Measurements from ENCODE around the gene C5orf47. TPM values are rescaled to one million over a fixed set of nuclear protein-coding genes. Genes with fewer than 3 reads are reported as not detected.

C5orf47 gene
- total RNA-seq, 2 donors from 2014 or later, result not detected

DNA sequence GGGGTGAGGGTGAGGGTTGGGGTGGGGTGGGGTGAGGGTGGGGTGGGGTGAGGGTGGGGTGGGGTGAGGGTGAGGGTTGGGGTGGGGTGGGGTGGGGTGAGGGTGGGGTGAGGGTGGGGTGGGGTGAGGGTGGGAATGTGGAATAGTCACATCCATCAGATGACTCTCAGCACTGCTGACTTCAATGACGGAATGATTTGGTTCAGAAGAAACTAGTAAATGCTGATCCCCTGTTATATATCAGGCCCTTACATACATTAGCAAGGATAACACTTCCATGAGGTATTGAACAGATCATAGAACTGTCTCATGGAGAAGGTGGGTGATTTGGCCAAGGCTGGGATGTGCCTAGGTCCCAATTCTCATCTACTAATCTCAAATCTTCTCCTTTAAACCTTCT lies 24.5 kb upstream of the C5orf47 start:
- no peak overlapping the region for H3K4me3 ChIP-seq
- no peak overlapping the region for H3K9ac ChIP-seq (ENCODE audit: low read depth in 2 of 2, low read length in 2 of 2)
- intact Hi-C loops (cut with DNase I), result loop anchor here (5.0 kb wide), 1 partner anchor 72 kb away; no protein-coding TSS in a partner anchor
- H3K4me1 ChIP-seq, result no peaks in the 10 kb centered on the region
- TF ChIP-seq, protein P1, sequence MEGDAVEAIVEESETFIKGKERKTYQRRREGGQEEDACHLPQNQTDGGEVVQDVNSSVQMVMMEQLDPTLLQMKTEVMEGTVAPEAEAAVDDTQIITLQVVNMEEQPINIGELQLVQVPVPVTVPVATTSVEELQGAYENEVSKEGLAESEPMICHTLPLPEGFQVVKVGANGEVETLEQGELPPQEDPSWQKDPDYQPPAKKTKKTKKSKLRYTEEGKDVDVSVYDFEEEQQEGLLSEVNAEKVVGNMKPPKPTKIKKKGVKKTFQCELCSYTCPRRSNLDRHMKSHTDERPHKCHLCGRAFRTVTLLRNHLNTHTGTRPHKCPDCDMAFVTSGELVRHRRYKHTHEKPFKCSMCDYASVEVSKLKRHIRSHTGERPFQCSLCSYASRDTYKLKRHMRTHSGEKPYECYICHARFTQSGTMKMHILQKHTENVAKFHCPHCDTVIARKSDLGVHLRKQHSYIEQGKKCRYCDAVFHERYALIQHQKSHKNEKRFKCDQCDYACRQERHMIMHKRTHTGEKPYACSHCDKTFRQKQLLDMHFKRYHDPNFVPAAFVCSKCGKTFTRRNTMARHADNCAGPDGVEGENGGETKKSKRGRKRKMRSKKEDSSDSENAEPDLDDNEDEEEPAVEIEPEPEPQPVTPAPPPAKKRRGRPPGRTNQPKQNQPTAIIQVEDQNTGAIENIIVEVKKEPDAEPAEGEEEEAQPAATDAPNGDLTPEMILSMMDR (IDR thresholded peaks at IDR 0.05), result no peak
- no peak for DNase-seq
- H3K36me3 ChIP-seq, result no peaks in the 10 kb centered on the region
- no peak overlapping the region for H3K27ac ChIP-seq
- no peaks in the 10 kb centered on the region for H3K27me3 ChIP-seq
- no peaks in the 10 kb centered on the region for H3K9me3 ChIP-seq

DNA sequence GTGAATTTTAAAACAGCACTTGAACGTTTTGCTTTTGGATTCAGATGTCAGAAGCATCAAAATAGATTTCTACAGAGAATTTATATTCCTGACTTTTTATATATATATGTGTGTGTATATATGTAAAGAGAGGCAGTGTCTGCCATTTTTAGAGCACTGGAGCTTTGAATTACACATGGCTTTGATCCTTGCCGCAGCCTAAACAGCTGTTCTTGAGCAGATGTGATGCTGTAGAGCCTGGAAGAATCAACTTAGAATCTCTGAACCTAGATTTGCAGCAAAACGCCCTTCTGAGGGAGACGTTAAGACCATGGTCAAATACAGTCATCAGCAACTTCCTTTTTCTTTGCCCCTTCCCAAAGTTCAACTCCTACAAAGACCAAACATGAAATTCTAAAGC lies 21.7 kb upstream of the C5orf47 start:
- no peak overlapping the region for H3K4me3 ChIP-seq
- intact Hi-C loops (cut with DNase I), result no loop called here
- H3K9me3 ChIP-seq, result no peaks in the 10 kb centered on the region
- H3K36me3 ChIP-seq, result no peaks in the 10 kb centered on the region
- no peak overlapping the region for H3K27ac ChIP-seq
- TF ChIP-seq, protein P1 (IDR thresholded peaks at IDR 0.05), result no peak
- H3K4me1 ChIP-seq, result no peaks in the 10 kb centered on the region
- H3K9ac ChIP-seq (ENCODE audit: low read depth in 2 of 2, low read length in 2 of 2), result no peak overlapping the region
- no peak for DNase-seq
- H3K27me3 ChIP-seq, result no peaks in the 10 kb centered on the region

DNA sequence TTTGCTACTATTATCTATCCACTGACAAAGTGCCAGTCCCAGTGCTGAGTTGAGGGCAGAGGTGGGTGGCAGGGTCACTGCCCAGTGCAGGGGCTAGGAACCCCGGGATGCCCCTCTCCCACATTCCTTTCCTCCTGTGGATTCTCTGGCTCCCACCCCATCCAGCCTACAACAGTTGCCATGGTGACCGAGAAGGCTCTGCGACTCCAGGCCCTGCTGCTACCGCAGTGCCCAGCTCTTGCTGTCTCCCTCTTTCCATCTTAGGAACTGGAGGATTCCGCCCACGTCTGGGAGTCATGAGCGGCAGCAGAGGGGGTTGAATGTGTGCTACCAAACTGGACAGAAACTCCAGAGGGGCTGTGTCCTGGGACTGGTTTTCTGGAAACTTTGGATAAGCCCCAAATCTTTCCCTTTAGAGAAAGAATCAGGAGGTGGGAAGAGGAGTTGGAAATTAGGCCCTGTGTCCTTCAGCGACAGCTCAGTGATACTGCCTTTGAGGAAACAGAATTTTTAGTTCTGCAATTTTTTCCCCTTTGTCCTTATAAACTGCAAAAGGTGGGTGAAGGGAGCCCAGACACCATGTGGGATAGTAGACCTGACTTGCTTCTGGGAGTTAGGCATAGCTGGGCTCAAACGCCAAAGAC lies 20.7 kb upstream of the C5orf47 start:
- Histone ChIP-seq H3K9ac (ENCODE audit: low read depth in 2 of 2, low read length in 2 of 2) (no peak overlapping the region), H3K4me1 (no peaks in the 10 kb centered on the region), H3K27ac (no peak overlapping the region), H3K9me3 (no peaks in the 10 kb centered on the region), H3K27me3 (no peaks in the 10 kb centered on the region), H3K4me3 (no peak overlapping the region), H3K36me3 (no peaks in the 10 kb centered on the region)
- no peak for DNase-seq
- intact Hi-C loops (cut with DNase I), result no loop called here
- TF ChIP-seq, protein P1 (IDR thresholded peaks at IDR 0.05), result no peak

DNA sequence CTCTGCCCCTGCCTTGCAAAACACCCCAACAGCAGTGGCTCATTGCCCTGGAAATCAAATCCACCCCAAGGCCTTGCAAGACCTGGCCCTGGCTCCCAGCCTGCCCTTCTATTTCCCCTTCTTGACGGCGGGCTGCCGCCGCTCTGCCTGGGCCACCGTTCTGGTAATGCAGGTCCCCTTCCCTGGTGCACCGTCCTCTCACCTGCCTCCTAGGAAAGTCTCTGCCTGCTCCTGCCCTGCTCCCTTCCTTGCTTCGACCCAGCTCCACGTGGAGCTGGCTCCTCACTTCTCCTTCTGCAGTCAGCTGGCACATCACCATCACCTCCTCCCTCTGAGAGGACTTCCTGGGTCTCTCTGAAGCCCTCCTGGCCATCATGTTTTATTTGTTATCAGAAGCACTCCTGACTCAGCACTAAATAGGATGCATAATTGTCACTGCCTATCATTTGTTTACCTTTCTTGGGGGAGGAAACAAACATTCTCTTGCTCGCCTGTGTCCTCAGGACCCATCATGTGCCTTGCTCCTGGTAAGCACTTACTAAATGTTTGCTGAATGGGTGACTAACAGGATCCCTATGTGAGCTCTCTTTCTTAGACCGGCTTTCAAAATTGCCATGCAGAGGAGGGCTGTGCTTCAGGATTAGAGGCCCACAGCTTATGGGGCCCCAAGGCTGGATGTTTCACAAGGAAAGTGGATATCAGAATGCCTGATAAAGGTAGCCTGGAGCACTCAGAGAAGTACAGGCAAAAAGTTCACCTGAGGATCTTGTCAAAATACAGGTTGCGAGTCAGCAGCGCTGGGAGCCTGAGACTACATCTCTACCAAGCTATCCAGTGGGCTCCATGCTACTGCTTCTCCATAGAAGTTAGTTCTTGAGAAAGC lies 19.6 kb upstream of the C5orf47 start:
- H3K9ac ChIP-seq (ENCODE audit: low read depth in 2 of 2, low read length in 2 of 2), result no peak overlapping the region
- no peaks in the 10 kb centered on the region for H3K9me3 ChIP-seq
- no peaks in the 10 kb centered on the region for H3K4me1 ChIP-seq
- H3K36me3 ChIP-seq, result no peaks in the 10 kb centered on the region
- H3K4me3 ChIP-seq, result no peak overlapping the region
- no peak for DNase-seq
- TF ChIP-seq, protein P1 (IDR thresholded peaks at IDR 0.05), result no peak
- intact Hi-C loops (cut with DNase I), result no loop called here
- H3K27me3 ChIP-seq, result no peaks in the 10 kb centered on the region
- no peak overlapping the region for H3K27ac ChIP-seq

DNA sequence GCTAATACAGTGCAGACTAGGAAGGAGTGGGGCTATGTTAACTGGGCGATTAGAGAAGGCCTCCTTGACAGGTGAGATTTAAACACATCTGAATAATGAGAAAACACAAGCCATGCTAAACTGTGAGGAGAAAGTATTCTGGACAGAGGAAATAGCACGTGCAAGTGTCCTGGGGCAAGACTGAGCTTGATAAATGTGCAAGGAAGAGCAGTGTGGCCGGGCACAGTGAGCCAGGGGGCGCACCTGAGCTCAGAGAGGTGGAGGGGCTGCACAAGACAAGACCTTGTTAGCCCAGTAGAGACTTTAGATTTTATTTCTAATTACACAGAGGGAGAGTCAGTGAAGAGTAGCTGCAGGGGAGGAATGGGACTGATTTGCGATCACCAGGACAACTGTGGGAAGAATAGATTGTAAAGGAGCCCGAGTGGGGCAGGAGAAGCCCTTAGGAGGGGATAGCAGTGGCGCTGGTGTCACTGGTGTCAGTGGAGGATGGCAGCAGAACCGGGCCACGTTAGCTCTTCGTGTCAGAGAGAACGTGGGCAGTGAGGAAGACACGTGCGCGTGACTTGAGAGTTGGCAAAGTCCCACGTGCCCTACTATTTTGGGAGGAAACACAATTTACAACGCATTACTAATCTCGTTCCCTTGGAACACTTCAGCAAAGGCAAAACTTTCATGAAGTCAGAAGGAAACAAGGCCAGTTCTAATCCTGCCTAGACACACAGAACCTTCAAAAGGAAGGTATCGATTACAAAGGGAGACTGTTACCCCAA lies 17.9 kb upstream of the C5orf47 start:
- no peak overlapping the region for H3K9ac ChIP-seq (ENCODE audit: low read depth in 2 of 2, low read length in 2 of 2)
- TF ChIP-seq, protein P1 (IDR thresholded peaks at IDR 0.05), result no peak
- intact Hi-C loops (cut with DNase I), result no loop called here

More for the DNA sequence above, 17.9 kb upstream of the C5orf47 start:
- Histone ChIP-seq H3K4me1 (no peaks in the 10 kb centered on the region), H3K36me3 (no peaks in the 10 kb centered on the region), H3K27me3 (no peaks in the 10 kb centered on the region), H3K27ac (no peak overlapping the region), H3K9me3 (no peaks in the 10 kb centered on the region), H3K4me3 (no peak overlapping the region)
- DNase-seq, result no peak
